GM18526 (cell line): ENCODE results near the gene DEFB129.

Experiments
- POLR2A ChIP-seq: IDR thresholded peaks from 3 replicates; pipeline ENCODE4 v1.6.1; 2011; ENCODE audit not compliant: insufficient read length; ENCODE audit errors: extremely low read depth

The DEFB129 gene

GRCh38 chr20:275791-276190 lies 48.7 kb downstream of the DEFB129 start:
- no peak for TF ChIP-seq POLR2A

- TF ChIP-seq POLR2A, result no peak
Measured at GRCh38 chr20:276620-277495, 49.8 kb downstream of the DEFB129 start.

GRCh38 chr20:277496-277781 lies 50.4 kb downstream of the DEFB129 start:
- no peak for TF ChIP-seq POLR2A

GRCh38 chr20:278181-278580 lies 51.1 kb downstream of the DEFB129 start:
- no peak for TF ChIP-seq POLR2A

GRCh38 chr20:278607-279571 lies 51.8 kb downstream of the DEFB129 start:
- no peak for TF ChIP-seq POLR2A
